Endothelial cell (in vitro differentiated cells): ENCODE data around the gene PFKM. TPM values are rescaled to one million over a fixed set of nuclear protein-coding genes. Genes with fewer than 3 reads are reported as not detected.
A peak's percentile ranks its signal among the peaks of the same experiment; 100 is the strongest.

Experiments
- DNase-seq: peaks from one replicate; pipeline ENCODE4 v3.0.0; 2021; ENCODE audit warnings: low spot score
- H3K27ac Mint-ChIP-seq: one replicate; pipeline ENCODE4 v1.8.0; 2021; ENCODE audit warnings: mixed read lengths, inconsistent platforms; ENCODE audit not compliant: unreplicated experiment
- H3K27me3 Mint-ChIP-seq: one replicate; pipeline ENCODE4 v1.8.0; 2021; ENCODE audit warnings: mild to moderate bottlenecking, moderate library complexity, mixed read lengths, inconsistent platforms; ENCODE audit not compliant: unreplicated experiment
- H3K36me3 Mint-ChIP-seq: one replicate; pipeline ENCODE4 v1.8.0; 2021; ENCODE audit warnings: mild to moderate bottlenecking, low read depth, mixed read lengths, inconsistent platforms; ENCODE audit not compliant: unreplicated experiment
- H3K4me1 Mint-ChIP-seq: one replicate; pipeline ENCODE4 v1.8.0; 2021; ENCODE audit warnings: mild to moderate bottlenecking, mixed read lengths, inconsistent platforms; ENCODE audit not compliant: unreplicated experiment
- H3K4me3 Mint-ChIP-seq: one replicate; pipeline ENCODE4 v1.8.0; 2021; ENCODE audit warnings: mild to moderate bottlenecking, mixed read lengths, inconsistent platforms; ENCODE audit not compliant: unreplicated experiment
- H3K9me3 Mint-ChIP-seq: one replicate; pipeline ENCODE4 v1.8.0; 2021; ENCODE audit warnings: mixed read lengths, inconsistent platforms; ENCODE audit not compliant: unreplicated experiment
- total RNA-seq: library from RNA; stranded (reverse); fragmentation: NEBNext Ultra II Directional; extraction: Animal tissue kit (Norgen Biotek cat#: 25700); gene quantifications from one replicate; pipeline ENCODE4 v1.2.1, GENCODE V29; 2021; ENCODE audit not compliant: unreplicated experiment
- TF ChIP-seq, protein P1 (sequence below): fragments of 200-600 bp; sonication (generic); IDR thresholded peaks from one replicate; pipeline ENCODE4 v1.5.0; 2021; ENCODE audit warnings: antibody characterized with exemption; ENCODE audit not compliant: unreplicated experiment

The PFKM gene
- total RNA-seq, 1 donor from 2014 or later = 97.3 TPM

DNA sequence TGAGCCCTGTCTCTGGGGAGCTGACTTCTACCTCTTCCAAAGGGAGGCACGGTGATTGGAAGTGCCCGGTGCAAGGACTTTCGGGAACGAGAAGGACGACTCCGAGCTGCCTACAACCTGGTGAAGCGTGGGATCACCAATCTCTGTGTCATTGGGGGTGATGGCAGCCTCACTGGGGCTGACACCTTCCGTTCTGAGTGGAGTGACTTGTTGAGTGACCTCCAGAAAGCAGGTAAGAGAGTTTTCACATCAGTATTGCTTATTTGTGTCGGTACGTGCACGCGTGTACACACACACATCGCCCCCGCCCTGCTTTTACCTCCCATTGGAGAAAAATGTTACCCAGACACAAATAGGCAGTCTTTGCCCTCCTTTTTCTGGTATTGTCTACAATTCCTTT, 13.7 kb downstream of the PFKM start:
- no peaks in the 10 kb centered on the region for H3K9me3 Mint-ChIP-seq
- H3K4me3 Mint-ChIP-seq = no peak overlapping the region
- no peaks in the 10 kb centered on the region for H3K4me1 Mint-ChIP-seq
- TF ChIP-seq, protein P1, sequence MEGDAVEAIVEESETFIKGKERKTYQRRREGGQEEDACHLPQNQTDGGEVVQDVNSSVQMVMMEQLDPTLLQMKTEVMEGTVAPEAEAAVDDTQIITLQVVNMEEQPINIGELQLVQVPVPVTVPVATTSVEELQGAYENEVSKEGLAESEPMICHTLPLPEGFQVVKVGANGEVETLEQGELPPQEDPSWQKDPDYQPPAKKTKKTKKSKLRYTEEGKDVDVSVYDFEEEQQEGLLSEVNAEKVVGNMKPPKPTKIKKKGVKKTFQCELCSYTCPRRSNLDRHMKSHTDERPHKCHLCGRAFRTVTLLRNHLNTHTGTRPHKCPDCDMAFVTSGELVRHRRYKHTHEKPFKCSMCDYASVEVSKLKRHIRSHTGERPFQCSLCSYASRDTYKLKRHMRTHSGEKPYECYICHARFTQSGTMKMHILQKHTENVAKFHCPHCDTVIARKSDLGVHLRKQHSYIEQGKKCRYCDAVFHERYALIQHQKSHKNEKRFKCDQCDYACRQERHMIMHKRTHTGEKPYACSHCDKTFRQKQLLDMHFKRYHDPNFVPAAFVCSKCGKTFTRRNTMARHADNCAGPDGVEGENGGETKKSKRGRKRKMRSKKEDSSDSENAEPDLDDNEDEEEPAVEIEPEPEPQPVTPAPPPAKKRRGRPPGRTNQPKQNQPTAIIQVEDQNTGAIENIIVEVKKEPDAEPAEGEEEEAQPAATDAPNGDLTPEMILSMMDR = no peak
- peaks cover 2% of the 10 kb centered on the region for H3K27me3 Mint-ChIP-seq
- no peak overlapping the region for H3K27ac Mint-ChIP-seq
- peaks cover 46% of the 10 kb centered on the region for H3K36me3 Mint-ChIP-seq
- DNase-seq = no peak

DNA sequence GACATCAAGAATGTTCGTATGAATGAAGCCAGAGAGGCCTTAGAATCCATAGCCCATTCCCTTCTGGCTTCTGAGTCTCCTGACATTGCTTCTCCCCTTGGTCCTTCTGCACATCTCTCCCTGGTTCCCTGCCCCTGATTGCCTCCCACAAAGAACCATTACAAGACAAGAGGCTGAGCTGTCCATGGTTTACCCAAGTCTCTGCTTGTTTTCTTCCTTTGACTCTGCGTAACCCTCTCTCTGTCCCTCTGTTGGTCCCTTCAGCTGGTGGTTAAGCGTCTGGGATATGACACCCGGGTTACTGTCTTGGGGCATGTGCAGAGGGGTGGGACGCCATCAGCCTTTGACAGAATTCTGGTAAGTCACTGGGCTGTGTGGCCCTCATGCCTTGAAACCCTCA, 15.9 kb downstream of the PFKM start:
- TF ChIP-seq, protein P1 = no peak
- DNase-seq = no peak
- no peak overlapping the region for H3K27ac Mint-ChIP-seq
- peaks cover 48% of the 10 kb centered on the region for H3K36me3 Mint-ChIP-seq
- H3K9me3 Mint-ChIP-seq = no peaks in the 10 kb centered on the region
- peak overlapping the region; percentile 53 for H3K4me3 Mint-ChIP-seq
- no peaks in the 10 kb centered on the region for H3K4me1 Mint-ChIP-seq
- peaks cover 6% of the 10 kb centered on the region for H3K27me3 Mint-ChIP-seq

DNA sequence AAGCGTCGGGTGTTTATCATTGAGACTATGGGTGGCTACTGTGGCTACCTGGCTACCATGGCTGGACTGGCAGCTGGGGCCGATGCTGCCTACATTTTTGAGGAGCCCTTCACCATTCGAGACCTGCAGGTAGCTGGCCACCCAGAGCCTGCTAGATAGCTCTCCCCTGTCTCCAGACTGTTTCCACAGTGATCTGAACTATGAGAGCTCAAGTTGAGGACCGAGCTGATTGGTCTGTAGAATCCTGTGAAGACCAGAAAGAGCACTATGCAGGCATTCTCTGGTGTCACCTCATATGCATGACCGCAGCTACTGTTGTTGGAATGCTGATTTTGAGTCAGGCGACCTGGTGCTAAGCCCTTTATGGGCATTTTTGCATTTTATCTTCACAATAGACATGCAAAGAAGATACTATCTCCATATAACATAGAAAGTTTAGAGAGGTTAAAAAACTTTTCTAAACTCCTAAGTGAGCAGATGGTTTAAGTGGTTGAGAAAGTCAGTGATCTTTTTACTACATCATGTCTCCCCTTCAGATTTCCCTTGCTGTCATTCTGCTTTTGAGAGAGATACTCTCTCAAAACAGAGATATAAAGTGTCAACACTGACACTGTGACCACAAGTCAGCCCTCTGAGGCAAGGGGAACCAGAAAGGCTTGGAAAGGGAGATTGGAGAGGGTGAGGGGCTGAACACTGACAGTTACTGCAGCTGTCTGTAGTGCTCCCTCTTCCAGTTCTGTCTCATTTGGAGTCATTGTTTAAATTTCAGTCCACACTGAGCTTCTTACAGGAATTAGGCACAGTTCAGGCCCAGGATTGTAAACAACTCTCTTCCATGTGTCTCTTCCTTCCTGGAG, 23.9 kb downstream of the PFKM start:
- H3K27ac Mint-ChIP-seq = no peak overlapping the region

DNA sequence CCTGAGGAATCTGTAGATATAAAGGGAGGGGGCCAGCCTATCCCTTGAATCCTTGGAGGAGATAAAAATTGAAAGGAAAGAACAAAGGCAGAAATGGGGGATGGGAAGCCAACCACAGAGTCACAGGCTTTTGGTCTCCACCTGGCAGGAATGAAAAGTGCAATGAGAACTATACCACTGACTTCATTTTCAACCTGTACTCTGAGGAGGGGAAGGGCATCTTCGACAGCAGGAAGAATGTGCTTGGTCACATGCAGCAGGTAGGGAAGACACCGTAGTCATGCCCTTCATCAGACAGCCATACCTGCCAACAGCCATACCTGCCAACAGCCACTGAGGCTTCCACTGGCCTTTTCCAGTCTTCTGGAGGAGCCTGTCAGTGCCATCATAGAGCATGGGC, 24.7 kb downstream of the PFKM start:
- TF ChIP-seq, protein P1 = no peak
- Mint-ChIP-seq H3K4me1 (peaks cover 7% of the 10 kb centered on the region), H3K4me3 (no peak overlapping the region), H3K36me3 (peaks cover 44% of the 10 kb centered on the region), H3K9me3 (no peaks in the 10 kb centered on the region), H3K27me3 (peaks cover 4% of the 10 kb centered on the region), H3K27ac (no peak overlapping the region)
- no peak for DNase-seq

More for the DNA sequence above, 23.9 kb downstream of the PFKM start:
- peaks cover 4% of the 10 kb centered on the region for H3K27me3 Mint-ChIP-seq
- peak overlapping the region; percentile 21 for H3K4me3 Mint-ChIP-seq
- no peaks in the 10 kb centered on the region for H3K9me3 Mint-ChIP-seq
- TF ChIP-seq, protein P1 = no peak
- H3K36me3 Mint-ChIP-seq = peaks cover 43% of the 10 kb centered on the region
- DNase-seq = no peak
- peaks cover 7% of the 10 kb centered on the region for H3K4me1 Mint-ChIP-seq

DNA sequence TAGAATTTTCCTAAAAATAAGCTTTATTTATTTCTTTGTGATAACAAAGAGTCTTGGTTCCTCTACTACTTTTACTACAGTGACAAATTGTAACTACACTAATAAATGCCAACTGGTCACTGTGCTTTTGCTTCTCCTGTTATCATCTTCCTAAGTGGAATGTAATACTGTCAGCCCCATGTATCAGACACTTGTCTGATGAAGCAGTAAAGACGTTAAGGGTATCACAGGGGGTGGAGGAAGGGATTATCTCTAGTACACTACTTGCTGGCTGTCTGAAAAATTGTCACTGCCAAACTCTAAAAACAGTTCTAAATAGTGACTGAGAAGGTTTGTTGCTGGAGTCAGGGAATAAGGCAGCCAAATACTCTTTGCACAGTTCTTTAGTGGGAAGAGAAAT, 26.8 kb downstream of the PFKM start:
- H3K4me1 Mint-ChIP-seq = peaks cover 7% of the 10 kb centered on the region
- TF ChIP-seq, protein P1 = no peak
- H3K4me3 Mint-ChIP-seq = no peak overlapping the region
- H3K9me3 Mint-ChIP-seq = no peaks in the 10 kb centered on the region
- H3K27me3 Mint-ChIP-seq = no peaks in the 10 kb centered on the region
- no peak for DNase-seq
- peaks cover 44% of the 10 kb centered on the region for H3K36me3 Mint-ChIP-seq
- no peak overlapping the region for H3K27ac Mint-ChIP-seq
